Fibroblast of the aortic adventitia (primary cell): Measurements from ENCODE around the gene RTN4RL2. TPM values are rescaled to one million over a fixed set of nuclear protein-coding genes. Genes with fewer than 3 reads are reported as not detected.

Experiments used
- DNase-seq: peaks from one replicate; pipeline ENCODE4 v3.0.0-alpha.2; 2010; ENCODE audit warnings: low read depth
- H3K4me3 ChIP-seq: 2 replicates; pipeline ENCODE4 v1.5.1; 2011; ENCODE audit warnings: low read depth, mild to moderate bottlenecking, control low read depth, low read length, moderate library complexity
- CTCF ChIP-seq: IDR thresholded peaks from 2 replicates; pipeline ENCODE4 v1.5.1; 2011; ENCODE audit warnings: mild to moderate bottlenecking, low read length, control low read depth, inconsistent platforms; ENCODE audit not compliant: insufficient read depth
- total RNA-seq: library from RNA; depleted of rRNA; stranded (reverse); fragments of >200 nt; gene quantifications from 2 replicates; pipeline ENCODE4 v1.2.3, GENCODE V29; 2012; ENCODE audit warnings: low replicate concordance

Gene RTN4RL2
- total RNA-seq, 1 donor = 0.09 TPM

- no peak for TF ChIP-seq CTCF
- no peak overlapping the region for H3K4me3 ChIP-seq
- DNase-seq = no peak
These were observed 15.3 kb downstream of the RTN4RL2 start for GRCh38 chr11:57475671-57476046.

DNA sequence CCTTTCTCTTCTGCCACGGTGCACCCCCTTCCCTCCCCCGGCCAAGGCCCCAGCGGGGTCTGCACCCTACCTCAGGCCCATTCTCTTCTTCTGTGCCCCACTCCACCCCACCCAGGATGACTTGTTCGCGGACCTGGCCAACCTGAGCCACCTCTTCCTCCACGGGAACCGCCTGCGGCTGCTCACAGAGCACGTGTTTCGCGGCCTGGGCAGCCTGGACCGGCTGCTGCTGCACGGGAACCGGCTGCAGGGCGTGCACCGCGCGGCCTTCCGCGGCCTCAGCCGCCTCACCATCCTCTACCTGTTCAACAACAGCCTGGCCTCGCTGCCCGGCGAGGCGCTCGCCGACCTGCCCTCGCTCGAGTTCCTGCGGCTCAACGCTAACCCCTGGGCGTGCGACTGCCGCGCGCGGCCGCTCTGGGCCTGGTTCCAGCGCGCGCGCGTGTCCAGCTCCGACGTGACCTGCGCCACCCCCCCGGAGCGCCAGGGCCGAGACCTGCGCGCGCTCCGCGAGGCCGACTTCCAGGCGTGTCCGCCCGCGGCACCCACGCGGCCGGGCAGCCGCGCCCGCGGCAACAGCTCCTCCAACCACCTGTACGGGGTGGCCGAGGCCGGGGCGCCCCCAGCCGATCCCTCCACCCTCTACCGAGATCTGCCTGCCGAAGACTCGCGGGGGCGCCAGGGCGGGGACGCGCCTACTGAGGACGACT lies 15.9 kb downstream of the RTN4RL2 start:
- TF ChIP-seq CTCF = no peak
- H3K4me3 ChIP-seq = peak overlapping the region; percentile 44
- DNase-seq = no peak

DNA sequence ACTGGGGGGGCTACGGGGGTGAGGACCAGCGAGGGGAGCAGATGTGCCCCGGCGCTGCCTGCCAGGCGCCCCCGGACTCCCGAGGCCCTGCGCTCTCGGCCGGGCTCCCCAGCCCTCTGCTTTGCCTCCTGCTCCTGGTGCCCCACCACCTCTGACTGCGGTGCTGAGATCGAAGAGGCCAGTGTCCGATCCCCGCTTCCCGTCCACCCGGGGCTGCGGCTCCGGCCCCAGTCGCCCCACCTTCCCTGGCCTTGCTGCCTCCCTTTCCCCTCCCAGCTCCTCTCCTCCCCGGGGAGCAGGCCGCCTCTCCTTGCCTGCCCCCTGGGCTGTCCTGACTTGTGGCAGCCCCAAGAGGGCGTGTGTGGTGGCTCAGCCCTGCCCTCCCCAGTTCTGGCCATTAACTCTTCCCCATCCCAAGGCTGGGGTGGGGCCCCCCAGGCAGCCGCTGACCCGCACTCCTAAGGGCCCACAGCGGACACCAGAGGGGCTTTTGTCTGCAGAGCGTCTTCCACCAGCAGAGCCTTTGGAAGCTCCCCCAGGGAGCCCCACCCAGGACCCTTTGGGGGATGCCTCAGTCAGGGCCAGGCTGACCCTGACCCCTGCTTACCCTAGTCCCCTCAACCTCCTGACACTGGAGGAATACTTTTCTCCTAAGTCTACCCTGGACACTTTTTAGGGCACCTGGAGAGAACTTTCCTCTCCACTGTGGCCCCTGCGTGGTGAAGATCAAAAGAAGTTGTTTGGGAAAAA lies 16.6 kb downstream of the RTN4RL2 start:
- TF ChIP-seq CTCF = peak; percentile 23
- DNase-seq = no peak
- H3K4me3 ChIP-seq = peak overlapping the region; percentile 10

DNA sequence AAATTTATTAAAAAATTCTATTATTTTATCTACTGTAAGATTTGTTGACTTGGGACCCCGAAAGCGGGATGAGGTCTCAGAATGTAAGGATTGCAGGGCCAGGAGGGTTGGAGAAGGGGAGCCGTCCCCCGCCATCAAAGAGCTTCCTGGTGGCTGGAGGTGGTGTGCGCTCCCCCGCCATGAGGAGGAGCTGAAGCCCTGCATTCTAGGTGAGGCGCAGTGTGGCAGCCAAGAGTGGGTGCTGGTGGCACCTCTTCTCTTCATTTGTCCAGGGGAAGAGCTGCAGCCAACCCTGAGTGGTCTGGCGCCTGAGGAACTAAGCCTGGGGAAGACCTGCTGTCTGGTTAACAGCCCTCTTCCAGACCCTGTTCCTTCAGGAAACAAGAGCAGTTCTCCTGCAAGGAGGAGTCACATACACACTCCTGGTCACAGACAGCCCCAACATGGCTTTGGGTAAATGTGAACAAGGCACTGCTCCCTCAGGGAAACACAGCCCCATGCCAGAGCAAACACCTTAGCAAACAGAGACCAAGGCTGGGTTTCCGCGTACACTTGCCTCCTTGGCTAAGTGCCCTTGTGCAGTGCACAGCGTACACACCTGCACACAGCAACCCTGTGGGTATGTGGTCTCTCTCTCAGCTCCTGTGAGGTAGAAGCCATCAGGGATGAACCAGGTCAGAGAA lies 17.3 kb downstream of the RTN4RL2 start:
- no peak for DNase-seq
- TF ChIP-seq CTCF = no peak
- no peak overlapping the region for H3K4me3 ChIP-seq

DNA sequence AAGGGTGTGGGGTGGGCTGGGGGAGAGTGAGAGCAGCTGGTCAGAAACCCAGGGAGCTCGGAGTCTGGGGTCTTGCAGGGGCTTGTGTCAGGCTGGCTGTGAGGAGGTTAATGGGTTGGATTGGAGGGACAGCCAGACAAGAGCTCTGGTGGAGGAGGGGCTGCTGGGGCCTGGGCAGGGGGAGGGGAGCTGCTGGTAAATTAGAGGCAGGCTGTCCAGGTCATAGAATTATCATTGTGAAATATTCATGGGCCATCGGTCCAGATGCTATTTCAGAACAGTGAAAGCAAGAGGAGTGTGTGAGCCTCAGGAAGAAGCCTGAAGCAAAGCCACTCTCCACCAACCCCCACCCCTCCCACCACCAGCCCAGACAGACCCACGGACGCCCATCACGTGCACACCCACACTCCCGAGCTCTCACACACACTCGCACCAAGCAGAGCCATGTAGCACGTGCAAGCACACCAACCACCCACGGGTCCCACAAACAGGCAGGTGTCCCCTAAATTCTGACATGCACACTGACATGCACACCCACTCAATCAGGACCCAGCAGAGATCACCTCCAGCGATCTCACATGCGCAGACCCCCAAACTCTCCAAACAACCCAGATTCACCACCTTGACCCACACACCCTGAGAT lies 18.8 kb downstream of the RTN4RL2 start:
- H3K4me3 ChIP-seq = no peak overlapping the region
- no peak for TF ChIP-seq CTCF
- no peak for DNase-seq

- TF ChIP-seq CTCF = no peak
- no peak for DNase-seq
- H3K4me3 ChIP-seq = no peak overlapping the region
These were observed 19.6 kb downstream of the RTN4RL2 start for GRCh38 chr11:57479911-57480310.
